H1 (cell line): ENCODE data around the gene TUG1. TPM values are rescaled to one million over a fixed set of nuclear protein-coding genes. Genes with fewer than 3 reads are reported as not detected.

Experiments
- ATF2 ChIP-seq: IDR thresholded peaks from 2 replicates; pipeline ENCODE4 v1.6.1; 2012; ENCODE audit warnings: low read length, inconsistent platforms
- EGR1 ChIP-seq: IDR thresholded peaks from 2 replicates; pipeline ENCODE4 v1.6.1; 2011; ENCODE audit warnings: low read depth, low read length, borderline replicate concordance
- PHF8 ChIP-seq: fragments of 200-600 bp; sonication (generic); conservative IDR thresholded peaks from 2 replicates; pipeline ENCODE4 v1.7.1; 2012; ENCODE audit warnings: low read depth, mild to moderate bottlenecking, inconsistent platforms, low read length, moderate library complexity
- SUZ12 ChIP-seq: fragments of 200-600 bp; sonication (generic); IDR thresholded peaks from 2 replicates; pipeline ENCODE4 v1.6.1; 2012; ENCODE audit warnings: mild to moderate bottlenecking, inconsistent platforms, low read length, moderate library complexity, mixed read lengths
- YY1 ChIP-seq: IDR thresholded peaks from 2 replicates; pipeline ENCODE4 v1.6.1; 2011; ENCODE audit warnings: low read depth, mild to moderate bottlenecking, low read length
- polyA plus RNA-seq, 7 experiments: library from polyadenylated mRNA; depleted of rRNA in 3 of 7; stranded (reverse) in 5 of 7; unstranded in 2 of 7; fragments of >200 nt in 5 of 7; fragments of 200-250 nt in 2 of 7; gene quantifications; 1 replicate in 5 of 7; 2 replicates in 1 of 7; 4 replicates in 1 of 7; pipeline versions ENCODE4 v1.2.1 to v1.2.3, GENCODE V29; 2011 to 2013; ENCODE audit warnings: missing spikeins in 2 of 7, mixed read lengths in 2 of 7
- total RNA-seq: library from RNA; stranded (reverse); fragmentation: NEBNext Ultra II Directional; extraction: Animal tissue kit (Norgen Biotek cat#: 25700); gene quantifications from 2 replicates; pipeline ENCODE4 v1.2.1, GENCODE V29; 2021
- TF ChIP-seq, protein P1 (sequence below): fragments of 300-600 bp; sonication (generic); IDR thresholded peaks from 2 replicates; pipeline ENCODE4 v1.7.1; 2012; ENCODE audit warnings: low read length, moderate library complexity, mild to moderate bottlenecking, inconsistent platforms; ENCODE audit not compliant: insufficient replicate concordance

Gene TUG1
- total and polyA plus RNA-seq, 2 of the 8 experiments (the other 6 are each of a cell fraction or from before 2014, with no cell fraction given), result 119 to 129 TPM

- TF ChIP-seq, protein P1, sequence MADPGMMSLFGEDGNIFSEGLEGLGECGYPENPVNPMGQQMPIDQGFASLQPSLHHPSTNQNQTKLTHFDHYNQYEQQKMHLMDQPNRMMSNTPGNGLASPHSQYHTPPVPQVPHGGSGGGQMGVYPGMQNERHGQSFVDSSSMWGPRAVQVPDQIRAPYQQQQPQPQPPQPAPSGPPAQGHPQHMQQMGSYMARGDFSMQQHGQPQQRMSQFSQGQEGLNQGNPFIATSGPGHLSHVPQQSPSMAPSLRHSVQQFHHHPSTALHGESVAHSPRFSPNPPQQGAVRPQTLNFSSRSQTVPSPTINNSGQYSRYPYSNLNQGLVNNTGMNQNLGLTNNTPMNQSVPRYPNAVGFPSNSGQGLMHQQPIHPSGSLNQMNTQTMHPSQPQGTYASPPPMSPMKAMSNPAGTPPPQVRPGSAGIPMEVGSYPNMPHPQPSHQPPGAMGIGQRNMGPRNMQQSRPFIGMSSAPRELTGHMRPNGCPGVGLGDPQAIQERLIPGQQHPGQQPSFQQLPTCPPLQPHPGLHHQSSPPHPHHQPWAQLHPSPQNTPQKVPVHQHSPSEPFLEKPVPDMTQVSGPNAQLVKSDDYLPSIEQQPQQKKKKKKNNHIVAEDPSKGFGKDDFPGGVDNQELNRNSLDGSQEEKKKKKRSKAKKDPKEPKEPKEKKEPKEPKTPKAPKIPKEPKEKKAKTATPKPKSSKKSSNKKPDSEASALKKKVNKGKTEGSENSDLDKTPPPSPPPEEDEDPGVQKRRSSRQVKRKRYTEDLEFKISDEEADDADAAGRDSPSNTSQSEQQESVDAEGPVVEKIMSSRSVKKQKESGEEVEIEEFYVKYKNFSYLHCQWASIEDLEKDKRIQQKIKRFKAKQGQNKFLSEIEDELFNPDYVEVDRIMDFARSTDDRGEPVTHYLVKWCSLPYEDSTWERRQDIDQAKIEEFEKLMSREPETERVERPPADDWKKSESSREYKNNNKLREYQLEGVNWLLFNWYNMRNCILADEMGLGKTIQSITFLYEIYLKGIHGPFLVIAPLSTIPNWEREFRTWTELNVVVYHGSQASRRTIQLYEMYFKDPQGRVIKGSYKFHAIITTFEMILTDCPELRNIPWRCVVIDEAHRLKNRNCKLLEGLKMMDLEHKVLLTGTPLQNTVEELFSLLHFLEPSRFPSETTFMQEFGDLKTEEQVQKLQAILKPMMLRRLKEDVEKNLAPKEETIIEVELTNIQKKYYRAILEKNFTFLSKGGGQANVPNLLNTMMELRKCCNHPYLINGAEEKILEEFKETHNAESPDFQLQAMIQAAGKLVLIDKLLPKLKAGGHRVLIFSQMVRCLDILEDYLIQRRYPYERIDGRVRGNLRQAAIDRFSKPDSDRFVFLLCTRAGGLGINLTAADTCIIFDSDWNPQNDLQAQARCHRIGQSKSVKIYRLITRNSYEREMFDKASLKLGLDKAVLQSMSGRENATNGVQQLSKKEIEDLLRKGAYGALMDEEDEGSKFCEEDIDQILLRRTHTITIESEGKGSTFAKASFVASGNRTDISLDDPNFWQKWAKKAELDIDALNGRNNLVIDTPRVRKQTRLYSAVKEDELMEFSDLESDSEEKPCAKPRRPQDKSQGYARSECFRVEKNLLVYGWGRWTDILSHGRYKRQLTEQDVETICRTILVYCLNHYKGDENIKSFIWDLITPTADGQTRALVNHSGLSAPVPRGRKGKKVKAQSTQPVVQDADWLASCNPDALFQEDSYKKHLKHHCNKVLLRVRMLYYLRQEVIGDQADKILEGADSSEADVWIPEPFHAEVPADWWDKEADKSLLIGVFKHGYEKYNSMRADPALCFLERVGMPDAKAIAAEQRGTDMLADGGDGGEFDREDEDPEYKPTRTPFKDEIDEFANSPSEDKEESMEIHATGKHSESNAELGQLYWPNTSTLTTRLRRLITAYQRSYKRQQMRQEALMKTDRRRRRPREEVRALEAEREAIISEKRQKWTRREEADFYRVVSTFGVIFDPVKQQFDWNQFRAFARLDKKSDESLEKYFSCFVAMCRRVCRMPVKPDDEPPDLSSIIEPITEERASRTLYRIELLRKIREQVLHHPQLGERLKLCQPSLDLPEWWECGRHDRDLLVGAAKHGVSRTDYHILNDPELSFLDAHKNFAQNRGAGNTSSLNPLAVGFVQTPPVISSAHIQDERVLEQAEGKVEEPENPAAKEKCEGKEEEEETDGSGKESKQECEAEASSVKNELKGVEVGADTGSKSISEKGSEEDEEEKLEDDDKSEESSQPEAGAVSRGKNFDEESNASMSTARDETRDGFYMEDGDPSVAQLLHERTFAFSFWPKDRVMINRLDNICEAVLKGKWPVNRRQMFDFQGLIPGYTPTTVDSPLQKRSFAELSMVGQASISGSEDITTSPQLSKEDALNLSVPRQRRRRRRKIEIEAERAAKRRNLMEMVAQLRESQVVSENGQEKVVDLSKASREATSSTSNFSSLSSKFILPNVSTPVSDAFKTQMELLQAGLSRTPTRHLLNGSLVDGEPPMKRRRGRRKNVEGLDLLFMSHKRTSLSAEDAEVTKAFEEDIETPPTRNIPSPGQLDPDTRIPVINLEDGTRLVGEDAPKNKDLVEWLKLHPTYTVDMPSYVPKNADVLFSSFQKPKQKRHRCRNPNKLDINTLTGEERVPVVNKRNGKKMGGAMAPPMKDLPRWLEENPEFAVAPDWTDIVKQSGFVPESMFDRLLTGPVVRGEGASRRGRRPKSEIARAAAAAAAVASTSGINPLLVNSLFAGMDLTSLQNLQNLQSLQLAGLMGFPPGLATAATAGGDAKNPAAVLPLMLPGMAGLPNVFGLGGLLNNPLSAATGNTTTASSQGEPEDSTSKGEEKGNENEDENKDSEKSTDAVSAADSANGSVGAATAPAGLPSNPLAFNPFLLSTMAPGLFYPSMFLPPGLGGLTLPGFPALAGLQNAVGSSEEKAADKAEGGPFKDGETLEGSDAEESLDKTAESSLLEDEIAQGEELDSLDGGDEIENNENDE, result no peak
- TF ChIP-seq PHF8 (no peak), ATF2 (no peak), YY1 (no peak), SUZ12 (no peak), EGR1 (no peak)
These were observed 25.7 kb upstream of the TUG1 start (continued) for GRCh38 chr22:30943368-30943767.
